ENCODE measurements around the gene CACNB1. TPM values are rescaled to one million over a fixed set of nuclear protein-coding genes. Genes with fewer than 3 reads are reported as not detected.
A peak's percentile ranks its signal among the peaks of the same experiment; 100 is the strongest.

CACNB1 gene
- total and polyA plus RNA-seq, 2 of the 13 experiments (the other 11 are each of a cell fraction or from before 2014, with no cell fraction given): 0.75 to 1.5 TPM

DNA sequence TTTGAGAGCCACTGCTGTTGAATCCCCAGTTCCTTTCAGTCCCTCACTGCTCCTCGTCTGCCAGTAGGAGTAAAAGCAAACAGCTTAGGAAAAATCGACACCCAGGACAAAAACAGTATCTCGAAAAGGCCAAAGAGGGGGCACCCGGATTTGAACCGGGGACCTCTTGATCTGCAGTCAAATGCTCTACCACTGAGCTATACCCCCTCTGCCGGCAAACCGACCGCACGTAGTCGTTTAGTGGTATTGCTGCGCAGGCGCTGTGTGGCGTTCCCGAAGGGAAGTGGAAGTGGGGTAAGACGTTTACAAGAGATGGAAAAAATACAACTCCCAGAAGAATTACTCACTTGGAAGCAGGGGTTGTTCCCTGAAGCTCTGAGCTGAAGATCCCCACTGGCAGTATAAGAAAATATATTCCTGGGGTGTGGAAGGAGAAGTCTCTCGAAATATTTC is 43.8 kb downstream of the CACNB1 start (continued):
- peak; percentile 94 to 96 for TF ChIP-seq HMGXB4 (CRISPR knock-in tag; IDR thresholded peaks at IDR 0.05; ENCODE audit: borderline replicate concordance in 1 of 2, low read depth in 1 of 2)
- TF ChIP-seq HOXA3 (CRISPR knock-in tag; IDR thresholded peaks at IDR 0.05): peak; percentile 44
- TF ChIP-seq HNRNPUL1 (IDR thresholded peaks at IDR 0.05; ENCODE audit: low read depth, low read length): no peak
- no peak for TF ChIP-seq ZNF335 (CRISPR knock-in tag; IDR thresholded peaks at IDR 0.05)
- TF ChIP-seq ZNF598 (CRISPR knock-in tag; IDR thresholded peaks at IDR 0.05; ENCODE audit: borderline replicate concordance): no peak
- TF ChIP-seq ZNF337 (CRISPR knock-in tag; IDR thresholded peaks at IDR 0.05; ENCODE audit: borderline replicate concordance, low read depth): 0 out of 2 replicates have a peak, but pooled peaks have one; percentile 20
- TF ChIP-seq ZNF407 (CRISPR knock-in tag; IDR thresholded peaks at IDR 0.05; ENCODE audit: not compliant biosample characterization): no peak
- no peak; the same call in 1 of the 2 replicates for TF ChIP-seq ZNF275 (CRISPR knock-in tag; IDR thresholded peaks at IDR 0.05; ENCODE audit: borderline replicate concordance)
- TF ChIP-seq MIER2 (CRISPR knock-in tag; IDR thresholded peaks at IDR 0.05): peak; percentile 36; the same call in 1 of the 2 replicates
- no peak for TF ChIP-seq JARID2 (CRISPR knock-in tag; IDR thresholded peaks at IDR 0.05; ENCODE audit: insufficient replicate concordance)
- TF ChIP-seq ASH2L (IDR thresholded peaks at IDR 0.05; ENCODE audit: insufficient read length, low read depth, low read length): no peak
- TF ChIP-seq ZNF414 (CRISPR knock-in tag; IDR thresholded peaks at IDR 0.05): peak; percentile 4; the same call in 1 of the 2 replicates
- TF ChIP-seq NFE2 (CRISPR knock-in tag; IDR thresholded peaks at IDR 0.05): no peak
- TF ChIP-seq YEATS2 (CRISPR knock-in tag; IDR thresholded peaks at IDR 0.05; ENCODE audit: borderline replicate concordance): no peak; the same call in 1 of the 2 replicates
- no peak for TF ChIP-seq ATF7 (IDR thresholded peaks at IDR 0.05)
- no peak for TF ChIP-seq ATF7 (CRISPR knock-in tag; IDR thresholded peaks at IDR 0.05)
- TF ChIP-seq DPF2 (CRISPR knock-in tag; IDR thresholded peaks at IDR 0.05; ENCODE audit: borderline replicate concordance, low read depth): no peak
- TF ChIP-seq ZNF816 (CRISPR knock-in tag; IDR thresholded peaks at IDR 0.05; ENCODE audit: borderline replicate concordance): no peak; the same call in 1 of the 2 replicates
